ENCODE measurements around the gene MYH7B. TPM values are rescaled to one million over a fixed set of nuclear protein-coding genes. Genes with fewer than 3 reads are reported as not detected.

MYH7B gene
- total RNA-seq, 2 experiments from 2014 or later: 0.30 to 0.33 TPM

DNA sequence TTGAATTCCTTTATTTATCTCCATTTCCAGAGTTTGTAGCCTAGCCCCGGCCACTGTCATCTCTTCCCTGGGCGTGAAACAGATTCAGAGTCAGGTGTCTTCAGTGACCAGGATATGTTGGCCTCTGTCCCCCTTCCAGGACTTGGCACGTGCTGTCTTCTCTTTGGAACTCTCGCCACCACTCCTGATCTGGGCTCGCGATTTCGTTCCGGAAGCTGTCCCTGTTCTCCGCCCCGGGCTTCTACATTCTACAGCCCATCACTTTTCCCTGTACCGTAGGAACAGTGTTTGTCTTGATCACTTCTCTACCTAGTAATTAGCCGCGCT, 801 bp upstream of the MYH7B start:
- no peaks in the 10 kb centered on the region for H3K9me3 Mint-ChIP-seq
- DNase-seq: no peak
- peaks cover 11% of the 10 kb centered on the region for H3K36me3 Mint-ChIP-seq
- H3K27me3 Mint-ChIP-seq: no peaks in the 10 kb centered on the region
- peak overlapping the region; percentile 98 for H3K27ac Mint-ChIP-seq
- peak overlapping the region; percentile 99 for H3K4me3 Mint-ChIP-seq
- peaks cover 17% of the 10 kb centered on the region for H3K4me1 Mint-ChIP-seq

DNA sequence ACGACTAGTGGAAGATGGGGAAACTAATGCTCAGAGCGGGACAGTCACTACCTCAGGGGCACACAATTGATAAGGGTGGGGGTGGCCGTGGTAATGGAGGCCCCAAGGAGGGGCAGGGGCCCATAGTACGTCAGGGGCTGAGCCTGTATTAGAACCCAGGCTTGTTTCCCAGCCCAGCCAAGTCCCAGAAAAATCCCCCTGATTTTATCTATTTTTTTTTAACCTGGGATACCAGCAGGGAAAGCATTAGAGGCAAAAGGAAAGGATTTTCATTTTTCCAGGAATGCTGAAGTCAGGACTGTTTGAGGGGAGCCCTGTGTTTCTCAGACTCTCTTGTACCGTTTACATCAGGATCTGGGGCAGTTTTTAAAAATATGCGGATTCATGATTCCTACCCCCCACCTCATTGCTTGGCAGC, 382 bp downstream of the MYH7B start:
- Mint-ChIP-seq H3K4me1 (peaks cover 24% of the 10 kb centered on the region), H3K4me3 (peak overlapping the region; percentile 99), H3K27me3 (no peaks in the 10 kb centered on the region), H3K27ac (peak overlapping the region; percentile 98), H3K36me3 (peaks cover 7% of the 10 kb centered on the region), H3K9me3 (no peaks in the 10 kb centered on the region)
- no peak for DNase-seq

DNA sequence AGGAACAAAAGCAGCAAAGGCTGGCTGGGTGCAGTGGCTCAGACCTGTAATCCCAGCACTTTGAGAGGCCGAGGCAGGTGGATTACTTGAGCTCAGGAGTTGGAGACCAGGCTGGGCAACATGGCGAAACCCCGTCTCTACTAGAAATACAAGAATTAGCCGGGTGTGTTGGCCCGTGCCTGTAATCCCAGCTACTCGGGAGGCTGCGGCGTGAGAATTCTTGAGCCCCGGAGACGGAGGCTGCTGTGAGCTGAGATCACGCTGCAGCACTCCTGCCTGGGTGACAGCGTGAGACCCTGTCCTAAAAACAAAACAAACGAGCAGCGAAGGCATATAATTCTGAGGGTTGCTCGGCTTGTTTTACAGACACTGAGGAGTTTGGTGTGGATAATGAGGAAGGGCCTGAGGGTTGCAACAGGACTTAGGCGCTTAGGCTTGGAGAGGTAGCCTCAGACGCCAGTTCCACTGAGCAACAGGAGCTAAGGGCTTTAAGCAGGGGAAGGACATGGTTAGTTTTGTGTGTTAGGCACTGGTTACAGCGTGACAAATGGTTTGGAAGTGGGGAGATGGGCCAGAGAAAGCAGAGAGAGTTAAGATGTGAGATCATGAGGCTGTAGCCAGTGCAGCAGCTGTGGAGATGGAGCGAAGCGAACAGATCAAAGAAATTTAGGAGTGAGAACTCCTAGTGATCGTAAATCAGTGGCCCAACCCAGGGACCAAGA, 1.2 kb downstream of the MYH7B start:
- H3K4me1 Mint-ChIP-seq: peaks cover 24% of the 10 kb centered on the region
- H3K9me3 Mint-ChIP-seq: no peaks in the 10 kb centered on the region
- no peak for DNase-seq
- no peaks in the 10 kb centered on the region for H3K27me3 Mint-ChIP-seq
- H3K4me3 Mint-ChIP-seq: no peak overlapping the region
- no peak overlapping the region for H3K27ac Mint-ChIP-seq
- peaks cover 7% of the 10 kb centered on the region for H3K36me3 Mint-ChIP-seq

DNA sequence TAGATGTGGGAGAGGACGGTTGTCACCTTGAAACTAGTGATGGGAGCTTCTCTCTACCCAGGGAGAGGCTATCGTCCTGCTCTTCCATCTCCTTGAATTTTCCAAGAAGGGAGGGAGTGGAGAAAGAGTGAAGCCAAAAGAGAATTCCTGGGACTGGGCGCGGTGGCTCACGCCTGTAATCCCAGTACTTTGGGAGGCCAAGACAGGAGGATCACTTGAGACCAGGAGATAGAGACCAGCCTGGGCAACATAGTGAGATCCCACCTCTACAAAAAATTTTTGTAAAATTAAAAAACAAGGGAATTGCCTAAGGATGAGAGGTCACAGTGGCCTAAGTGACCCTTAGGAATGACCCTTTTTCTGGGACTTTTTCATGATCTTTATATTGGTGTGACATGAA, 8.8 kb downstream of the MYH7B start:
- Mint-ChIP-seq H3K27ac (no peak overlapping the region), H3K27me3 (no peaks in the 10 kb centered on the region), H3K4me1 (peaks cover 7% of the 10 kb centered on the region), H3K4me3 (no peak overlapping the region), H3K36me3 (no peaks in the 10 kb centered on the region), H3K9me3 (no peaks in the 10 kb centered on the region)
- DNase-seq: no peak

DNA sequence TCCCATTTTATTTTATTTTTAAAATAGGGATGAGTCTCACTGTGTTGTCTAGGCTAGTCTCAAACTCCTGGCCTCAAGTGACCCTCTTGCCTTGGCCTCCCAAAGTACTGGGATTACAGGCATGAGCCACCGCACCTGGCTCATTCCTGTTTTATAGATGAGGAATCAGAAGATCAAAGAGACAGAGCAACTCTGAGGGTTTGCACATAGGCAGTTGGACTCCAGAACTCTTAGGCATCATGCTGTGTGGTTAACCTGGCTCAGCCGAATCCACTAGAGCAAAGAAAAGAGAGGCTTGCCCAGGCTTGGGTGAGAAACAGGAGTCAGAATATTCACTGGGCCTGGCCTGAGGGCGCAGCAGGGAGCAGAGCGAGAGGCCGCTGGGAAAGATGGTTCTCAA, 9.4 kb downstream of the MYH7B start:
- H3K27ac Mint-ChIP-seq: no peak overlapping the region
- no peaks in the 10 kb centered on the region for H3K9me3 Mint-ChIP-seq
- peaks cover 7% of the 10 kb centered on the region for H3K4me1 Mint-ChIP-seq
- H3K36me3 Mint-ChIP-seq: no peaks in the 10 kb centered on the region
- no peaks in the 10 kb centered on the region for H3K27me3 Mint-ChIP-seq
- H3K4me3 Mint-ChIP-seq: no peak overlapping the region
- DNase-seq: no peak

DNA sequence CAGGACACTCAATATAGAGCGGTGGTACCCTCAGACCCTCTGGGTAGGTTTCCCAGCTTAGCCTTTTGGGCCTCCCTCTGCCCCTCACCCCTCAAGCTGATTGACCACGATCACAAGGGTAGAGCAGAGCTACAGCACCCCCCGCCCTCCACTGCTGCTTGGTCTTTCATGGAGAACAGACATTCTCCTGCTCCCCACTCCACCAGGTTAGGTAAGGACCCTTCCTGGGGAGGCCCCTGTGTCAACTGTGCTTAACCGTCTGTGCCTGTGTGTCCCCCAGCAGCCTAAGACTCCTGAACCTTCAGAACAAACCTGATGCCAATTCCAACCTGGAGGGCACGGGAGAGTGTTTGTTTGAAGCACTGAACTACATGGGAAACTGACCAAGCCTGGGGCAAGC, 11.8 kb downstream of the MYH7B start:
- DNase-seq: no peak
- Mint-ChIP-seq H3K27ac (no peak overlapping the region), H3K27me3 (no peaks in the 10 kb centered on the region), H3K4me3 (no peak overlapping the region), H3K9me3 (no peaks in the 10 kb centered on the region), H3K36me3 (no peaks in the 10 kb centered on the region), H3K4me1 (no peaks in the 10 kb centered on the region)

DNA sequence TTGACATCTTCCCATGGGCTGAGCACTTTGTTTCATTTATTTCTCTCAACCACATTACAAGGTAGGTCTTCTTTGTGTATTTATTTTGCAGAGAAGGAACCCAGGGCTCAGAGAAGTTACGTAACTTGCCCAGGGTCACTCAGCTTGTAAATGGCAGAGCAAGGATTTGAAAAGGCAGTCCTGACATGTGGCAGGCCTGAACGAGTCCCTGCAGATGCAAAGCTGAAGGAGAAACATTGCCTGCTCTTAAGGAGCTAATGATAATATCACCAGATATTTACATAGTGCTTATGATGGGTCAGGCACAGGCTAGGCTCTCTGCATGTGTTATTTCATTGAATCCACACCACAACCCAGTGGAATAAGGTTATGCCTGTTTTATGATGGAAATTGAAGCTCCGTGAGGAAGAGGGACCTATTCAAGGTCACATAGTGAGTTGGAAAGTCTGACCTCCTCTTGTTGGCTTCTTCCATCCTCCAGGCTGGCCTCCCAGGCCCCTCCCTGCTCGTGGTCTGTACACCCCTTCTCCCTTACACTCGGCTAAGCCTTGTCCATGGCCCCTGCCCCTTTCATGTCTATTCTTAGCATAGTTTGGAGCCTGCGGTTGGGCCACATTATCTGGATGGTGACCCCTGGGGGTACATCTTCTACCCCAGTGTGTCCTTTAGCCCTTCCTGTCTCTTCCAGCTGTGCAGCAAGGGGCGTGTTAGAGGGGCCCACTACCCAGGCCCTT, 12.5 kb downstream of the MYH7B start:
- Mint-ChIP-seq H3K9me3 (no peaks in the 10 kb centered on the region), H3K27ac (no peak overlapping the region), H3K36me3 (no peaks in the 10 kb centered on the region), H3K4me3 (no peak overlapping the region), H3K4me1 (no peaks in the 10 kb centered on the region), H3K27me3 (no peaks in the 10 kb centered on the region)
- DNase-seq: no peak

DNA sequence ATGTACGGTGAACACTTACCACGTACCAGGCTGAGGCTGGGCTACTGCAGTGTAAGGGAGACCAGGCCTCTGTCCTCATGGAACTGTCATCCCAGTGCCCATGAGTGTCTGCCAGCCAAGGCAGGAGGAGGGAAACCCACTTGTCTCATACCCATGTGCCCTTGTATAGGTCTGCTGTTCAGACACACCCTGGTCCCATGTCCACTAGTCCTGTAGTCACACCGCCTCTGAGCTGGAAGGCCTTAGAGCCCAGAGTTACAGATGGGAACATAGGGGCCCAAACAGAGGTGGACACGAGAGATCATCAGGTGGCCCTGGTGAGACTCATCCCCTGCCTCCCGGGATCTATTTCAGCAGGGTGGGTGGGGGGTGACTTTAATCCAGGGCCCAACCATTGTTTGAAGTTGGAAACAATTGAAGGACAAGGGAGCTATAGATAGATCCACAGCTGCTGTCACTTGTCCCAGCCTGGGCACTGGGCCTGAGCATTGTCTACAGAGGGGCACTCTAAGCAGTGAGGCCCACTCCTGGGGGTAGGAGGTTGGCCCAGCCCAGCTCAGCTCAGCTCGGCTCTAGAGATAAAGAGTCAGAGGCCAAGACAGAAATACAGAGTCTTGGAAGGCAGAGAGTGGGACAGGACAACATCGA, 14.6 kb downstream of the MYH7B start:
- H3K36me3 Mint-ChIP-seq: no peaks in the 10 kb centered on the region
- H3K27me3 Mint-ChIP-seq: no peaks in the 10 kb centered on the region
- H3K4me1 Mint-ChIP-seq: no peaks in the 10 kb centered on the region
- no peak overlapping the region for H3K27ac Mint-ChIP-seq
- no peak for DNase-seq
- no peak overlapping the region for H3K4me3 Mint-ChIP-seq
- H3K9me3 Mint-ChIP-seq: no peaks in the 10 kb centered on the region

DNA sequence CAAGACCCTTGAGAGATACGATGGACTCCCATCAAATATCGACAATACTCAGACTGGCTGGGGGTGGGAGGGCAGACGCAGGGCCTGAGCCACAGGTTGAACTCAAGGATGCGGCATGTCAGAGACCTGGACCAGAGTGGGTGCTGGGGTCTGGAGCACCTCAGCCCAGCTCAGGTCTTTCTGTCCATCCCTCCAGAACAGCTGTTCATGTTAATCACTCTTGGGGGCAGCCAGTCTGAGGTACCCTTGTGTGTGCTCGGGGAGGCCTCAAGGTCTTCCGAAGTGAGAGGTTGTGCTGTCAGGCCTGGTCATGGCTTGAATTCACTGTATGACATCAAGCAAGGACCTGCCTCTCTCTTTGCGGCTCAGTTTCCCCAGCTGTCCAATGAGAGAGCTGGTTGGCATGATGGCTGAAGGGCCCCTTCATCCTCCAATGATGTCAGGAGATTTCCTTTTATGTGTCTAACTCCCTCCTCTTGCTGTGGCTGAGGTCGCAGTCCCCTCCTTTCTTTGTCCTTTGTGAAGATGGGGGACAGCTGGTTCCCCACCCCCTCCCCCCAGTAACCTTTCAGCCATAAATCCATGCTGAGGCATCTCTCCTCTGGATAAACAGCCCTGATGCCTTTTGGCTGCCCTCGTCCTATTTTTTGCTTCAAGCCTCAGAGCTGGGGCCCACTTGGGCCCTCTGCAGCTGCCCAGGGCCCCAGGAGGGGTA, 15.3 kb downstream of the MYH7B start:
- H3K9me3 Mint-ChIP-seq: no peaks in the 10 kb centered on the region
- H3K27ac Mint-ChIP-seq: no peak overlapping the region
- no peaks in the 10 kb centered on the region for H3K36me3 Mint-ChIP-seq
- DNase-seq: no peak
- no peaks in the 10 kb centered on the region for H3K27me3 Mint-ChIP-seq
- no peak overlapping the region for H3K4me3 Mint-ChIP-seq
- H3K4me1 Mint-ChIP-seq: no peaks in the 10 kb centered on the region

DNA sequence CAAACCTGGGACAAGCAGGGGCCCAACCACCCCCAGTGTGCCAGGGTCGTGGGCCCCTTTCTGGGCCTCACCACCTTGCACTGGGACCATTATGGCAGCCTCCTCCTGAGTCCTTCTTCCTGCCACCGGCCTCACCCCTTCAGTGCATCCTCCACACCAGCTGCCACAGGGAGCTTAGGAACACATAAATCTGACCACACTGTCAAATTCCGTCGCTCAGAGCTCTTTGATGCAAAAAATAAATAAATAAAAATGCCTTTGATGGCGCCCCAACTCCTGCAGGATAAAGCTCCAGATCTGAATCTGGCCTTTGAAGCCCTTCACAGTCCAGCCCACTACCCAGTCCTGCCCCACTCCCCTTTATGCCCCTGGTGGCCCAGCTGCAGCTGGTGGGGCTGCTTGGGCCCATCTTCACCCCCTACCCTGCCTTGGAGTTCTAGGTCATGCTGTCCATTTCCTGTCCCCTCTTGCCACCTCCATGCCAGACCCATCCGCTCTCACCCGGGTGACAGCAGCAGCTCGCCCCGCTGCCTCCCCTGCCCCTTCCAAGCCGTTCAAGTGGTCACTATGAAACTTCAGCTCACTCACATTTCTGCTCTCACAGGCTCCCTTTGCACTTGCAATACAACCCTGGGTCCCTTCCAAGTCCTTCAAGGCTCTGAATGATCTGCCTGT, 16.0 kb downstream of the MYH7B start:
- H3K4me3 Mint-ChIP-seq: no peak overlapping the region
- H3K27me3 Mint-ChIP-seq: no peaks in the 10 kb centered on the region
- H3K36me3 Mint-ChIP-seq: no peaks in the 10 kb centered on the region
- DNase-seq: no peak
- no peaks in the 10 kb centered on the region for H3K4me1 Mint-ChIP-seq
- H3K9me3 Mint-ChIP-seq: no peaks in the 10 kb centered on the region
- no peak overlapping the region for H3K27ac Mint-ChIP-seq

DNA sequence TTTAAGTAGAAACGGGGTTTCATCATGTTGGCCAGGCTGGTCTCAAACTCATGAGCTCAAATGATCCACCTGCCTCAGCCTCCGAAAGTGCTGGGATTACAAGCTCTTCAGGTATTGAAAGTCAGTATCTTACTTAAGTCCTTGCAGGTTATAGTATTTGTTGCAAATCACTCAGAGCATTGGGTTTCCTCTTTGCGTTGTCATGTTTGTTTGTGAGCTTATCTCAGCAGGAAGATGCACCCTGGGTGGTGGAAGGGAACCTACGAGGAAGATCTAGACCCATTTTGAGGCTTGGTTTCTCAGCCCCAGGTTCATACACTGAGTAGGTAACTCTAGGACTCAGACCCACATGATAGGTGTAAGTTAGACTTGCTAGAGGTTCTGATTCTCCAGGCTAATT, 18.6 kb downstream of the MYH7B start:
- no peaks in the 10 kb centered on the region for H3K36me3 Mint-ChIP-seq
- H3K27ac Mint-ChIP-seq: no peak overlapping the region
- H3K9me3 Mint-ChIP-seq: no peaks in the 10 kb centered on the region
- H3K4me3 Mint-ChIP-seq: no peak overlapping the region
- DNase-seq: no peak
- no peaks in the 10 kb centered on the region for H3K4me1 Mint-ChIP-seq
- H3K27me3 Mint-ChIP-seq: peaks cover 11% of the 10 kb centered on the region

DNA sequence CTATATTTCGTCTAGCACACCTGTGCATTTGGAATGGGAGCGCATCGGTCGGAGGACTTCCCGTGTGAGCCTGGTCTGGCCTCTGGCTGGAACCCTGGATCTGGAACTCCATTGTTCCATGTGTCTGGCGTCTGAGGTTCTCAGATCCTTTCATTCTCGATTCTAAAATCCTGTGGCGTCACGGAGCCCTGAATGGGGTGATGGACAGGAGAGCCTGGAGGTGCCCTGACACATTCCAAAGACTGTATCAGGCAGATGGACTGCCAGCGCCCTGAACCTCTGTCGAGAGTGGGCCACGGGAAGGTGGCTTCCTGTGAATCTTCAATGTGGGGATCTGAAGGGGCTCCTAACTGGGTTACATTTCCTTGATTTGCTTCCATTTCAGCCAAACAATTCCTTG, 20.6 kb downstream of the MYH7B start:
- H3K27me3 Mint-ChIP-seq: peaks cover 14% of the 10 kb centered on the region
- H3K4me3 Mint-ChIP-seq: no peak overlapping the region
- H3K27ac Mint-ChIP-seq: no peak overlapping the region

DNA sequence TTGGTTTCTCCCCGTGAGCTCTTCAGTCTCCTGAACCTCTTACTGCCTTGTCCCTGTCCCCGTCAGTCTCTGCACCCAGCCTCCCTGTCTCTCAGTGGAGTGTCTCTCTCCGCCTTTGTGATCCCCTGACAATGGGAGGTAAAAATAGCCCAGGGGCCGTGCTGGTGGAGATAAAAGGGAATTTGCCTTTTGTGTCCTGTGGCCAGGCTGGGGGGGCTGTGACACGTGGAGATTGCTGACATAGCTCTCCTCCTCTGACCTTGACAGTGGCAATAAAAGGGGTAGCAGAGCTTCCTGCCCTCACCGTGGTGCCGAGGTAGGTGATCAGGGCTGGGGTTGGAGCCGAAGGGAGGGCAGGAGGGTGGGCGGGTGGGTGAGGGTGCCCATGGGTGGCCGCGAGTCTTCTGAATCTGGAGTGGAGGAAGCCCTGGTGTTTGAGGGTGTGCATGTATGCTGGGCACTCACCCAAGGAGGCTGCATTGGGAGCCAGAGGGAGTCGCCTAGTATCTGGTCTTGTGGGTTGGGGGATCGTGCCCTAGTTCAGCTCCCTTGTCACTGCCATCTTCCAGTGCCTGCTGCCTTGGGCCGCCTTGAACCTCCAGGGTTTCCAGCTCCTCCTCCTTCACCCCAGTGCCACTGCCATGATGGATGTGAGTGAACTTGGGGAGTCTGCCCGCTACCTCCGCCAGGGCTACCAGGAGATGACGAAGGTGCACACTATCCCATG, 21.9 kb downstream of the MYH7B start:
- no peak overlapping the region for H3K4me3 Mint-ChIP-seq
- no peaks in the 10 kb centered on the region for H3K36me3 Mint-ChIP-seq
- no peak overlapping the region for H3K27ac Mint-ChIP-seq
- no peaks in the 10 kb centered on the region for H3K9me3 Mint-ChIP-seq
- no peak for DNase-seq
- H3K27me3 Mint-ChIP-seq: peaks cover 18% of the 10 kb centered on the region
- H3K4me1 Mint-ChIP-seq: no peaks in the 10 kb centered on the region

More for the DNA sequence above, 20.6 kb downstream of the MYH7B start:
- no peaks in the 10 kb centered on the region for H3K4me1 Mint-ChIP-seq
- H3K36me3 Mint-ChIP-seq: no peaks in the 10 kb centered on the region
- no peaks in the 10 kb centered on the region for H3K9me3 Mint-ChIP-seq
- no peak for DNase-seq

DNA sequence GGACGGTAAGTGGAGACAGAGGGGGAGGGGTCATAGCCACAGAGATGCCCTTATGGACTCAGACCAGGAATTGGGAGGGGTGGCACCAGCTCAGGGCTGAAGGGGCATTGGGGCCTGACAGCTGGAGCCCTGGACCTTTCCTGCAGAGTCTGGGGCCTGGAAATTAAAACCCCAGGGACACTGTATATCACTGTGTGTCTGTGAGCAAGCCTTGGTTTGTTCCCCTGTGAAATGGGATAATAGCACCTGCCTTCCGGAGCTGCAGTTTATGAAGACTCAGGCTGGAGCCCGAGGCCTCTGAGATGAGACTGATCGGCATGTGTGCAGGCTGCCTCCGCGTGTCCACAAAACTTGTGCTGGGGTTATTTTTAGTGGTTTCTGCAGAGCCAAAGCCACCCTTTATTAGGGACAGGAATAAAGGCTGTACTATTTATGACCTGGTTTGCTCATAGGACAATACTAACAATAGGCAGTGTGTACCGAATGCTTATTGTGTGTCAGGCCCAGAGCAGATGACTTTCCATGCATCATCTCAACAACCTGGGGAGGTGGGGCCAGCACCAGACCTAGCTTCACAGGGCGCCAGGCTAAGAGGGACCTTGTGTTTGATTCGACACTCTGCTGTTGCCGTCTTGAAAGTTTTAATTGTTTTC, 22.6 kb downstream of the MYH7B start:
- Mint-ChIP-seq H3K4me3 (no peak overlapping the region), H3K27me3 (peaks cover 20% of the 10 kb centered on the region), H3K9me3 (no peaks in the 10 kb centered on the region), H3K4me1 (no peaks in the 10 kb centered on the region), H3K27ac (no peak overlapping the region), H3K36me3 (no peaks in the 10 kb centered on the region)
- no peak for DNase-seq
